ENCODE results near the gene TMEM240.
"Not testable (repeated sequence)": the region's sequence is repeated elsewhere in the genome, so short reads cannot be mapped to it uniquely, and the experiment has no call there.

Gene TMEM240

DNA sequence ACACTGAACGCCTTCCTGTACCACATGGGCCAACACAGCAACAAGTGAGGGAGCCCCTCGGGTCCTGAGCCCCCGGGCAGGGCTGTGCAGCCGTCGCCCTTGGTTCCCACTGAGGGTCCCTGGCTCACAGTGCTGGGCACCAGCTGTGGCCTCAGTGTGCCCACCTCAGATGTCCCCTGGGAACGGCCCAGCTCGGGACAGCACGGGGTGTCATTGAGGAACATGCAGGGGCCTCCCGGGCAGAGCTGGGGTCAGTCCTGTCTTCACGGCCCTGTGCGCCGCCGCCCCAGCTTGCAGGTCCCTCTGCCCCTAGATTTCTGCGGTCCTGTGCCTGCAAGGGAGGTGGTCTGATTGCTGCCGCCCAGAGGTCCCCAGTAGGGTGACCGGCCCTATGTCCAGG, 51.2 kb downstream of the TMEM240 start:
- DNase-seq = no peak

GRCh38 chr1:1487701-1488100, 52.7 kb downstream of the TMEM240 start:
- no peak for DNase-seq

DNA sequence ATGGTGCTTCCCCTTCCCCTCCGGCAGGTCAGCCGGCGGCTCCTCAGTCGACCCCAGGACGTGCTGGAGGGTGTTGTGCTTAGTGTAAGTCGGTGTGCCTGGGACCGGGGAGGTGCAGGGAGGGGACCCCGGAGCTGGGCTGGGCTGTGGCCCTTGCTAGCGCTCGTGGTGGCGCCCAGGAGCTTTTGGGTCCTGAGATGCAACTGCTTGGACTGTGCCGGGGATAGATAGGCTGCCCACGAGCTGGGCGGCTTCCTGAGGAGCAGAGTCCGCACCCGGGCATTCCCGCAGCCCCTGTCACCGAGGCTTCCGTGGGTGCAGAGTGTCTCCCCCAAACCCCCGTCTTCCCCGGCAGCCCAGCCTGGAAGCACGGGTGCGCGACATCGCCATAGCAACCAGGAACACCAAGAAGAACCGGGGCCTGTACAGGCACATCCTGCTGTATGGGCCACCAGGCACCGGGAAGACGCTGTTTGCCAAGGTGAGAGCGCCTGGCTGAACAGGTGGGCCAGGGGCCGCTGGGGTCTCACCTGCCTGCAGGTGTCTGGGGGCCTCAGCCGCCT, 54.6 kb downstream of the TMEM240 start:
- not testable (repeated sequence) for DNase-seq

GRCh38 chr1:1484976-1485750, 55.3 kb downstream of the TMEM240 start:
- not testable (repeated sequence) for DNase-seq

All from activated CD4-positive, alpha-beta T cell treated with anti-CD3 and anti-CD28 coated beads for 48 hours (primary cell).